ENCODE data around the gene CRISP1.

GRCh38 chr6:49805246-49805645 is 61.1 kb downstream of the CRISP1 start:
- TF ChIP-seq CTCF (IDR thresholded peaks at IDR 0.05) (no peak), POLR2A (IDR thresholded peaks at IDR 0.05) (no peak)
